Neural progenitor cell (in vitro differentiated cells): ENCODE measurements around the gene OIP5.

Source experiments
- EZH2 ChIP-seq: fragments of 200-600 bp; sonication (generic); IDR thresholded peaks from 2 replicates; pipeline ENCODE4 v1.6.1; 2017; ENCODE audit warnings: antibody characterized with exemption, mild to moderate bottlenecking, moderate library complexity
- EZH2phosphoT487 ChIP-seq: fragments of 200-600 bp; sonication (generic); IDR thresholded peaks from 2 replicates; pipeline ENCODE4 v1.6.1; 2017; ENCODE audit warnings: antibody characterized with exemption
- TF ChIP-seq, protein P1 (sequence below): fragments of 200-600 bp; sonication (generic); IDR thresholded peaks from 2 replicates; pipeline ENCODE4 v1.5.1; 2017; ENCODE audit warnings: antibody characterized with exemption, mild to moderate bottlenecking

DNA sequence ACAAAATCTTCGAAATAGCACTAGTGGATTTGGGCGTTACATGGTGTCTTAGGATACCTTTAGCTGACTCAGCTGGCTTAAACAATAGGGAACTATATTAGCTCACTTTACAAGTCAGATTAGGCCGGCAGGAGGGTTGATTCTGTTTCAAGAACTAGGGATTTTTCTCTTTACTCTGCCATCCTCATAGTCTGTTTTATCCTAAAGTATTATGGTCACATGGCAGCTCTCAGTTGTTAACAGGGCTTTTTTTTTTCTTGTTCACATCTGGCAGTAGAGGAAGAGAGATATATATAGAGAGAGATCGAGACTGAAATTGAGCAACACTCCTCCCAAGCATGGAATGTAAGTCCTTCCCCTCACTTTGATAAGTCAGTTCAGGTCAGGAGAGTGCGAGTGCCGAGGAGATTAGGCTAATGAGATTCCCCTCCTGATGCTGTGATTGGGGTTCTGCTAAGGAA lies 68.5 kb downstream of the OIP5 start:
- TF ChIP-seq, protein P1, sequence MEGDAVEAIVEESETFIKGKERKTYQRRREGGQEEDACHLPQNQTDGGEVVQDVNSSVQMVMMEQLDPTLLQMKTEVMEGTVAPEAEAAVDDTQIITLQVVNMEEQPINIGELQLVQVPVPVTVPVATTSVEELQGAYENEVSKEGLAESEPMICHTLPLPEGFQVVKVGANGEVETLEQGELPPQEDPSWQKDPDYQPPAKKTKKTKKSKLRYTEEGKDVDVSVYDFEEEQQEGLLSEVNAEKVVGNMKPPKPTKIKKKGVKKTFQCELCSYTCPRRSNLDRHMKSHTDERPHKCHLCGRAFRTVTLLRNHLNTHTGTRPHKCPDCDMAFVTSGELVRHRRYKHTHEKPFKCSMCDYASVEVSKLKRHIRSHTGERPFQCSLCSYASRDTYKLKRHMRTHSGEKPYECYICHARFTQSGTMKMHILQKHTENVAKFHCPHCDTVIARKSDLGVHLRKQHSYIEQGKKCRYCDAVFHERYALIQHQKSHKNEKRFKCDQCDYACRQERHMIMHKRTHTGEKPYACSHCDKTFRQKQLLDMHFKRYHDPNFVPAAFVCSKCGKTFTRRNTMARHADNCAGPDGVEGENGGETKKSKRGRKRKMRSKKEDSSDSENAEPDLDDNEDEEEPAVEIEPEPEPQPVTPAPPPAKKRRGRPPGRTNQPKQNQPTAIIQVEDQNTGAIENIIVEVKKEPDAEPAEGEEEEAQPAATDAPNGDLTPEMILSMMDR, result no peak
- TF ChIP-seq EZH2 (no peak), EZH2phosphoT487 (no peak)
